Activated T-helper 17 cell treated with anti-CD3 and anti-CD28 coated beads, Interleukin-2, amount 50 U/mL, for 72 hours (primary cell): ENCODE data around the gene TMEM240. TPM values are rescaled to one million over a fixed set of nuclear protein-coding genes. Genes with fewer than 3 reads are reported as not detected.
"Not testable (repeated sequence)": the region's sequence is repeated elsewhere in the genome, so short reads cannot be mapped to it uniquely, and the experiment has no call there.

Experiments
- ATAC-seq: fragments of 150-1000 bp; cut with Tn5 transposase; replicated peaks from 2 replicates; pipeline ENCODE4 v1.10.0; 2021; ENCODE audit warnings: mild to moderate bottlenecking, moderate library complexity
- H3K27ac Mint-ChIP-seq: one replicate; pipeline ENCODE4 v1.8.0; 2022; ENCODE audit warnings: mixed read lengths
- H3K27me3 Mint-ChIP-seq: one replicate; pipeline ENCODE4 v1.8.0; 2022; ENCODE audit warnings: mixed read lengths
- H3K36me3 Mint-ChIP-seq: one replicate; pipeline ENCODE4 v1.8.0; 2022; ENCODE audit warnings: low read depth, mild to moderate bottlenecking, mixed read lengths
- H3K4me1 Mint-ChIP-seq: one replicate; pipeline ENCODE4 v1.8.0; 2022; ENCODE audit warnings: mixed read lengths
- H3K4me3 Mint-ChIP-seq: one replicate; pipeline ENCODE4 v1.8.0; 2022; ENCODE audit warnings: mild to moderate bottlenecking, mixed read lengths
- H3K9me3 Mint-ChIP-seq: one replicate; pipeline ENCODE4 v1.8.0; 2022; ENCODE audit warnings: mixed read lengths
- total RNA-seq, 2 donors: library from RNA; stranded (reverse); gene quantifications; one replicate each; pipeline ENCODE4 v1.2.3, GENCODE V29; 2022

TMEM240 gene
- total RNA-seq, 2 donors from 2014 or later = 2.1 to 2.3 TPM

DNA sequence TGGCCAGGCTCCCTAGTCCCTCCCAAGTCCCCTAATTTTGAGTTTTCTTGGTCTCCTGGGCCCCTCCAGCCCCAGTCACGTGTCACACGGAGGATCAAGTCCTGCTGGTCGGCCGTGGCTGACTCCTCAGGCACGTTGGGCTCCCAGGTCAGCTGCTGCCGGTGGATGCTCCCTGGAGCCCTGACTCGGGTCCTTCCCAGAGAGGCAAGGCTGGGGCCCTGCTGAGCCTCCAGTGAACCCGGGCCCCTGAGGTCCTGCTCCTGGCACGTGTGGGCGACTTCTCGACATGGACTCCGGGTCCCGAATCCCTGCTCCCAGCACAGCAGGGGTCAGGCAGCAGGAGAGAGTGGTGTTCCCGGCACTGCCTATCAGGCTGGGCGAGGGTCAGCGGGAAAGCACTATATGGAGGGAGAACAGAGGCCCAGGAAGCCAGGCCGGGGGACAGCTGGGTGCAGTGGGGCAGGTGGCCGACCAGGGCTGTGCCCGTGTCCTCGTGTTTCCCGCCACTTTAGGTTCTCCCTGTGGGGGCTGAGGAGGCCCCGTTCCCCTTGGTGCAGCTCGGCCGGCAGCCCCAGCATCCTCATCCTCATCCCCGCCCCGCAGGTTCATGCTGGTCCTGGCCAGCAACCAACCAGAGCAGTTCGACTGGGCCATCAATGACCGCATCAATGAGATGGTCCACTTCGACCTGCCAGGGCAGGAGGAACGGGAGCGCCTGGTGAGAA lies 13.2 kb downstream of the TMEM240 start:
- Mint-ChIP-seq H3K9me3 (no peaks in the 10 kb centered on the region), H3K4me1 (no peaks in the 10 kb centered on the region), H3K27ac (no peak overlapping the region), H3K4me3 (no peak overlapping the region), H3K27me3 (no peaks in the 10 kb centered on the region), H3K36me3 (peaks cover 58% of the 10 kb centered on the region)
- ATAC-seq = no peak

DNA sequence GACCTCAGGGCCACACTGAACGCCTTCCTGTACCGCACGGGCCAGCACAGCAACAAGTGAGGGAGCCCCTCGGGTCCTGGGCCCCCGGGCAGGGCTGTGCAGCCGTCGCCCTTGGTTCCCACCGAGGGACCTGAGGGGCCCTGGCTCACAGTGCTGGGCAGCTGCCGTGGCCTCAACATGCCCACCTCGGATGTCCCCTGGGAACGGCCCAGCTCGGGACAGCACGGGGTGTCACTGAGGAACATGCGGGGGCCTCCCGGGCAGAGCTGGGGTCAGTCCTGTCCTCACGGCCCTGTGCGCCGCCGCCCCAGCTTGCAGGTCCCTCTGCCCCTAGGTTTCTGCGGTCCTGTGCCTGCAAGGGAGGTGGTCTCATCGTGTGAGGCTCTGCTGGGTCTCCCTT lies 13.9 kb downstream of the TMEM240 start:
- H3K27me3 Mint-ChIP-seq, H3K4me3 Mint-ChIP-seq, ATAC-seq, H3K27ac Mint-ChIP-seq, H3K9me3 Mint-ChIP-seq, H3K4me1 Mint-ChIP-seq: not testable (repeated sequence)
- peaks cover 57% of the 10 kb centered on the region for H3K36me3 Mint-ChIP-seq

DNA sequence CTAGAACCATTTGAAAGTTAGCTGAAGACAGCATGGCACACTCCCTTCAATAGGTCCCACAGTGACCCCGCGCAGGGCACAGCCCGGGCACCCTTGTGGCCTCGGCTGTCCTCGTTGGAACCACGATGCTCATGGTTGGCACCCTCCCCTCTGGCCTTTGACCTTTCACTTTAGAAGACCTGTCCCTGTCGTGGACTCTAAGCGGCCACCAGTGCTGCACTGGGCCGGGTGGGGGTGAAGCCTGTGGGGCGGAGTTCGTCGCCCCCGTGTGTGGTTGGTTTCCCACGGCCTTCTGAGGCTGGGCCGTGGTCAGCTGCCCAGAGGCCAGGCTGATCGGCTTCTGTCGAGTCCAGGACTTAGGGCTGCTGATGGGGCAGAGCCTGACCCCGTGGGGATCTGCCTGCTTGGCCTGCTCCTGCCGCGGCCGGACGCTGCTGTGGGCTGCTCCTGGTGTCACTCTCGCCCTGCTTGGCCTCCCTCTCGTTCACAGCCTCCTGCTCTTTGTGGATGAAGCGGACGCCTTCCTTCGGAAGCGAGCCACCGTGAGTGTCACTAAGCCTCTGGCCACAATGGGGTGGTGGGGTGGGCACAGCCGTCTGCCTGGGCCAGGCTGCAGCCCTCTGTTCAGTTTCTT lies 15.6 kb downstream of the TMEM240 start:
- not testable (repeated sequence) for H3K4me1 Mint-ChIP-seq, H3K27me3 Mint-ChIP-seq, H3K9me3 Mint-ChIP-seq, ATAC-seq, H3K4me3 Mint-ChIP-seq, H3K27ac Mint-ChIP-seq
- H3K36me3 Mint-ChIP-seq = peaks cover 53% of the 10 kb centered on the region

DNA sequence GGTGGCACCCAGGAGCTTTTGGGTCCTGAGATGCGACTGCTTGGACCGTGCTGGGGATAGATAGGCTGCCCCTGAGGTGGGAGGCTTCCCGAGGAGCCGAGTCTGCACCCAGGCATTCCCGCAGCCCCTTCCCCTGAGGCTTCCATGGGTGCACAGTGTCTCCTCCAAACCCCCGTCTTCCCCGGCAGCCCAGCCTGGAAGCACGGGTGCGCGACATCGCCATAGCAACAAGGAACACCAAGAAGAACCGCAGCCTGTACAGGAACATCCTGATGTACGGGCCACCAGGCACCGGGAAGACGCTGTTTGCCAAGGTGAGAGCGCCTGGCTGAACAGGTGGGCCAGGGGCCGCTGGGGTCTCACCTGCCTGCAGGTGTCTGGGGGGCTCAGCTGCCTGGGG lies 16.8 kb downstream of the TMEM240 start:
- not testable (repeated sequence) for H3K27ac Mint-ChIP-seq, H3K27me3 Mint-ChIP-seq, H3K9me3 Mint-ChIP-seq, H3K4me3 Mint-ChIP-seq, H3K4me1 Mint-ChIP-seq, ATAC-seq
- peaks cover 47% of the 10 kb centered on the region for H3K36me3 Mint-ChIP-seq

DNA sequence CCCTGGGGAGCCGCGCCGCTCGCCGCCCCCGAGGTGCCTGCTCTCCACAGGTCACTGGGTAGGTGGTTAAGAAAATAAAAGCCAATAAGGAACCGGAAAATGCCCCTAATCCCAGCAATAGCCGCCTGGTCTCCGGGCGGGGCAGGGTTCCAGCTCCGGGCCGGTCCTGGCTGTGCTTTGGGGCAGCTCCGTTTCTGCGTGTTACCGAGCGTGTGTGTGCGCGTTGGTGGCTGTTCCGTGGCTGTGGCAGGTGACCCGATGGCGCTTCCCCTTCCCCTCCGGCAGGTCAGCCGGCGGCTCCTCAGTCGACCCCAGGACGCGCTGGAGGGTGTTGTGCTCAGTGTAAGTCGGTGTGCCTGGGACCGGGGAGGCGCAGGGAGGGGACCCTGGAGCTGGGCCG lies 17.2 kb downstream of the TMEM240 start:
- peaks cover 50% of the 10 kb centered on the region for H3K36me3 Mint-ChIP-seq

DNA sequence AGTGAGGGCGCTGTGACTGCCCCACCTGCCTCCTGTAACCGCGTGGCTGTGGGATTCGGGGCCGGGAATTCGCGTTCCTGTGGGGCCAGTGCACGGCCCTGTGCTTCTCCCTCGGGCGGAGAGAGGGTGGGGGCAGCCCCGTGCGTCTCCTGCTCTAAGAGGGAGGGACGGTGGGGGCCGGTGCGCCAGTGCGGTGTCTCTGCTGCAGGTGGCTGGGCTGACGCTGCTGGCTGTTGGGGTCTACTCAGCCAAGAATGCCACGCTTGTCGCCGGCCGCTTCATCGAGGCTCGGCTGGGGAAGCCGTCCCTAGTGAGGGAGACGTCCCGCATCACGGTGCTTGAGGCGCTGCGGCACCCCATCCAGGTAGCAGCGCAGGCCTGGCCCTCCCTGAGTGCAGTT lies 17.9 kb downstream of the TMEM240 start:
- not testable (repeated sequence) for H3K27ac Mint-ChIP-seq, H3K4me3 Mint-ChIP-seq, H3K9me3 Mint-ChIP-seq, H3K4me1 Mint-ChIP-seq, H3K27me3 Mint-ChIP-seq, ATAC-seq
- H3K36me3 Mint-ChIP-seq = peaks cover 50% of the 10 kb centered on the region

More for the DNA sequence above, 17.2 kb downstream of the TMEM240 start:
- not testable (repeated sequence) for H3K27me3 Mint-ChIP-seq, H3K9me3 Mint-ChIP-seq, ATAC-seq, H3K4me1 Mint-ChIP-seq, H3K27ac Mint-ChIP-seq, H3K4me3 Mint-ChIP-seq

DNA sequence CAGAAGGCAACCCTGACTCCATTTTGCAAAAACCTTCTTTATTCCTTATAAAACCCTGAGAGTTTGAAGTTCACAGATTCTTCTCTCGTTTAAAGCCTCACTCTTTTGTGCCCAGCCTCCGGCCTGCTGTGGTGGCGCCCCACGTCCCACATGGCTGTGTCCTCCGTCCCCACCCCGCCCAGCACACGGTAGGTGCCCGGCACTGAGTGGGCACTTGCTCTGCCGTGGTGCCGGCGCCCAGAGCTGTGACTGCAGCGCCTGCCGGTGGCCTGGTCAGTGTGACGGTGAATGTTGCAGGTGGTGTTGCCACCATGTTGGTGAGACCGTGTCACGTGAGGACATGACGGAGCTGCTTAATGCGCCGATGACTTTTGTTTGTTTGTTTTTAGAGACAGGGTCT lies 19.1 kb downstream of the TMEM240 start:
- H3K4me1 Mint-ChIP-seq = no peaks in the 10 kb centered on the region
- H3K27me3 Mint-ChIP-seq = no peaks in the 10 kb centered on the region
- H3K36me3 Mint-ChIP-seq = peaks cover 50% of the 10 kb centered on the region
- H3K9me3 Mint-ChIP-seq = no peaks in the 10 kb centered on the region
- H3K4me3 Mint-ChIP-seq = no peak overlapping the region
- H3K27ac Mint-ChIP-seq = no peak overlapping the region
- ATAC-seq = no peak

DNA sequence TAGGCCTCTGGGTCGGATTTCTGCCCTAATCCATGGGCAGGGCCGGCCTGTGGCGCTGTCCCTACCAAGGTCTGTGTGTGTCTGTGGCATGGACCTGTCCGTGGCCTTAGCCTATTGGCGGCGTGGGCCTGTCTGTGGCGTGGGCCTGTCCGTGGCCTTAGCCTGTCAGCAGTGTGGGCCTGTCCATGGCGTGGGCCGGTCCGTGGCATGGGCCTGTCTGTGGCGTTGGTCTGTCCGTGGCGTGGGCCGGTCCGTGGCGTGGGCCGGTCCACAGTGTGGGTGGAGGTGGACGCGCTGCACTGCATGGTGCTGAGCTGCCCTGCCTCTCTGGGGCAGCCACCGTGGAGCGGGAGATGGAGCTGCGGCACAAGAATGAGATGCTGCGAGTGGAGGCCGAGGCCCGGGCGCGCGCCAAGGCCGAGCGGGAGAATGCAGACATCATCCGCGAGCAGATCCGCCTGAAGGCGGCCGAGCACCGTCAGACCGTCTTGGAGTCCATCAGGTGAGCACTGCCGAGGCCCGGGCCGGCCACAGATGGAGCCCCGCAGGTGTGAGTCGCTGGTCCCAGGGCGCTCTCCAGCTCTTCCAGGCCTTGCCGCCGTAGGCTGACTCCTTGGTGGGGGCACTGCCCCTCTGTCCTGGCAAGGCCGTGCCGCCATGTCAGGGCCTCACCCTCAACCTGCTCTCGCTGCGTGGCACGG lies 20.5 kb downstream of the TMEM240 start:
- H3K9me3 Mint-ChIP-seq, H3K4me3 Mint-ChIP-seq, ATAC-seq, H3K27me3 Mint-ChIP-seq, H3K27ac Mint-ChIP-seq, H3K4me1 Mint-ChIP-seq: not testable (repeated sequence)
- H3K36me3 Mint-ChIP-seq = peaks cover 45% of the 10 kb centered on the region

DNA sequence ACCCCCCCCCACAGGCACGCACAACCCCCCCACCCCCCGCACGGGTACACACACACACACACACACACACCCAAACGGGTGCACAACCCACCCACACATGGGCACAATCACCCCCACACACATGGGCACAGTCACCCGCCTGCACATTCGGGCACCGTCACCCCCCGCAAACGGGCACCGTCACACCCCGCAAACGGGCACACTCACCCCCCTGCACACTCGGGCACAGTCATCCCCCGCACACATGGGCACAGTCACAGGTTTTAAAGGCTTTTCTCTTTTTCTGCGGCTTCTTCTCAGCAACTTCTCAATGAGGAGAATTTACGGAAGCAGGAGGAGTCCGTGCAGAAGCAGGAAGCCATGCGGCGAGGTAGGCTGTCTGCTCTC lies 21.8 kb downstream of the TMEM240 start:
- H3K4me3 Mint-ChIP-seq, ATAC-seq, H3K27me3 Mint-ChIP-seq, H3K4me1 Mint-ChIP-seq, H3K27ac Mint-ChIP-seq, H3K9me3 Mint-ChIP-seq: not testable (repeated sequence)
- H3K36me3 Mint-ChIP-seq = peaks cover 44% of the 10 kb centered on the region

DNA sequence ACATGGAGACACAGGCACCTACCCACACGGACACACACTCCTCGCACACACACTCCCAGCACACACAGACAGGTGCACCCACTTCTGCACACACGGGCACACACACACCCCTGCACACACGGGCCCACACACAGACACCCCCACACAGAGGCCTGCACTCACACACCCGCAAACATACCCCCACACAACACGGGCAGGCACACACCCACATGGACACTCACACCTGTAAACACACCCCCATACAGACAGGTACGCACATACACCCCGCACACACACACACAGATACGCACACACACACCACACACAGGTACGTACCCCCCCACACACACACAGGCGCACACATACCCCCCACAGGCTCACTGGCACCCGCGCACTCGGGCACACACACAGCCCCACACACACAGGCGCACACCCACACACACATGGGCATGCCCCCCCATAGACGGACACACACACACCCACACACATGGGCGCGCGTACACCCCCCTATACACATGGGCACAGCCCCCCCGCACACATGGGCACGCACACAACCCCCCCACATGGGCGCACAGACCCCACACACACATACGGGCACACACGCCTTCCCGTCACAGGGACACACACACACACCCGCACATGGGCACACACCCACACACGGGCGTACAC lies 22.3 kb downstream of the TMEM240 start:
- no peak overlapping the region for H3K4me3 Mint-ChIP-seq
- no peak for ATAC-seq

DNA sequence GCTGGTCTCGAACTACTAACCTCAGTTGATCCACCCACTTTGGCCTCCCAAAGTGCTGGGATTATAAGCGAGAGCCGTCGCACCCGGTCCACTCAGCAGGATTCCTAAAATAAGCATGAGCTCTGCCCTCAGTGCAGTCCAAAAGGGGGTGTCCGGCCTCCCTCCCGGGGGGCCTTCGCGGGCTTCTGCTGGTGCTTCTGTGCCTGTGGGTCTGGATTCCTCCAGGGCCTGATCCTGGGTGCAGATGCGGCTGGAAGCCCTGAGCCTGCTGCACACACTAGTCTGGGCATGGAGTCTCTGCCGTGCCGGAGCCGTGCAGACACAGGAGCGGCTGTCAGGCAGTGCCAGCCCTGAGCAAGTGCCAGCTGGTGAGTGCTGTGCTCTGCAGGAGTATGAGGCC lies 23.5 kb downstream of the TMEM240 start:
- not testable (repeated sequence) for H3K4me3 Mint-ChIP-seq, H3K9me3 Mint-ChIP-seq, H3K27me3 Mint-ChIP-seq, H3K4me1 Mint-ChIP-seq, ATAC-seq, H3K27ac Mint-ChIP-seq
- H3K36me3 Mint-ChIP-seq = peaks cover 38% of the 10 kb centered on the region

More for the DNA sequence above, 22.3 kb downstream of the TMEM240 start:
- Mint-ChIP-seq H3K4me1 (no peaks in the 10 kb centered on the region), H3K36me3 (peaks cover 44% of the 10 kb centered on the region), H3K27ac (no peak overlapping the region), H3K9me3 (no peaks in the 10 kb centered on the region), H3K27me3 (no peaks in the 10 kb centered on the region)

DNA sequence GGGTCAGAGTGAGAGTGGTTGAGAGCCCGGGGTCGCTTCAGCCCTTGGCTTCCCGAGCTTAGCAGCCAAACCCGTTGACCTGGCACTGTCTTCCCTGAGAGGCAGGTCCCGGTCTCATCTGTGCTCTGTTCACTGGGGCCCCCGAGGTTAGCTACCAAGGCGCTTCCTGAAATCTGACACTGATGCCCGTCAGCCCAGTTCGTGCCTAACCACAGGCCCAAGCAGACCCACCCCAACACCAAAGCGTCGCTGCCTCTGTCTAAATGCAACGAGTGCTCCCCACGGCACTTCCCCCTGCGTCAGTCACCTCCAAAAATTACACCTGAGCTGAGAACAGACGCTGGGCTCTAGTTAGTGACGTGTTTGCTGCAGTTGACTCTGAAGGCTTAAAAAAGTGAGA lies 26.0 kb downstream of the TMEM240 start:
- H3K27ac Mint-ChIP-seq, H3K4me3 Mint-ChIP-seq, H3K9me3 Mint-ChIP-seq, ATAC-seq, H3K27me3 Mint-ChIP-seq, H3K4me1 Mint-ChIP-seq: not testable (repeated sequence)
- peaks cover 29% of the 10 kb centered on the region for H3K36me3 Mint-ChIP-seq

DNA sequence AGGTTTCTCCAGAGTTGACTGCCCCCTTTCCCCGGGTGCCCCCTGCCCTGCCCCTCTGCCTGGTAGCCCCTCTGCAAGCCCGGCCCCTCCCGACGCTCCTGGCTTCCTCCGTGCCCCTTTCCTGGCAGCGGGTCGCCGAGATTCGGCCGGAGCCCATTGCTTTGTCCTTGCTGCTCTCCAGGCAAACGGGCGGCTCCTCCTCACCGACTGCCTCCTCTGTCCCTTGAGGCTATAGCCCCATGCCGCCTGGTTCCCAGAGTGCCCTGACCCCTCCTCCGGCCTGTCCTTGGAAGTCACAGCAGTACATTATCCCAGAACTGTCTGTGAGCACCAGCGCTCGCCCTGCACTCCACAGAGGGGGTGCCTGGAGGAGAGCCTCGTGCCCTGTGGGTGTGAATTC lies 26.7 kb downstream of the TMEM240 start:
- not testable (repeated sequence) for H3K4me1 Mint-ChIP-seq, H3K27me3 Mint-ChIP-seq, H3K9me3 Mint-ChIP-seq, H3K27ac Mint-ChIP-seq, ATAC-seq
- Mint-ChIP-seq H3K4me3 (peak overlapping the region; percentile 66), H3K36me3 (peaks cover 26% of the 10 kb centered on the region)

DNA sequence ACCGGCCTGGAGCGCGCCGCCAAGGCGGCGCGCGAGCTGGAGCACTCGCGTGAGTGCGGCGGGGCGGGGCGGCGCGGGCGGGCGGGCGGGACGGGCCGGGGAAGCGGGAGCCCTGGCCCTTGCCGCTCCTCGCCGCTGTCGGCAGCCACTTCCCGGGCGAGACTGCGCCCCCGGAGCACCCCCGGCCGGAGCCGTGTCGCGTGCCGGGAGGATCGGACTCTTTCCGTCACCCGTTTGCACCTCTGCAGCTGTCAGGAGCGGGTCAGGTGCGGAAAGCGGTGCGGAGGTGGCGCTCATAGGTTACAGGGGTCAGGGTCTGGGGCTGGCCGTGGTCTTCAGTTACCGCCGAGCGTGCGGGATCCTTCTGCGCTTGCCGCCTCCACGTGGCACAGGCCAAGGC lies 28.0 kb downstream of the TMEM240 start:
- H3K4me3 Mint-ChIP-seq = peak overlapping the region; percentile 96

More for the DNA sequence above, 28.0 kb downstream of the TMEM240 start:
- H3K4me1 Mint-ChIP-seq, H3K9me3 Mint-ChIP-seq, H3K27ac Mint-ChIP-seq, H3K27me3 Mint-ChIP-seq: not testable (repeated sequence)
- ATAC-seq = peak; percentile 6
- H3K36me3 Mint-ChIP-seq = peaks cover 15% of the 10 kb centered on the region
